HG03066 (cell line): ENCODE measurements around the gene TUFT1.
"Not testable (repeated sequence)": the region's sequence is repeated elsewhere in the genome, so short reads cannot be mapped to it uniquely, and the experiment has no call there.

Experiments
- ATAC-seq: cut with Tn5 transposase; IDR thresholded peaks from one replicate; pipeline ENCODE4 v1.9.1; 2021; ENCODE audit warnings: low read depth; ENCODE audit not compliant: unreplicated experiment

The TUFT1 gene

GRCh38 chr1:151574575-151575529, 34.7 kb downstream of the TUFT1 start:
- ATAC-seq: no peak

- ATAC-seq: no peak
Measured at GRCh38 chr1:151577173-151577572, 37.1 kb downstream of the TUFT1 start.

- no peak for ATAC-seq
Measured at GRCh38 chr1:151578941-151579340, 38.8 kb downstream of the TUFT1 start.

- ATAC-seq: no peak
Measured at GRCh38 chr1:151579436-151580225, 39.5 kb downstream of the TUFT1 start.

GRCh38 chr1:151581451-151581850, 41.3 kb downstream of the TUFT1 start:
- no peak for ATAC-seq

GRCh38 chr1:151581921-151582320, 41.8 kb downstream of the TUFT1 start:
- ATAC-seq: no peak

GRCh38 chr1:151583796-151584195, 43.7 kb downstream of the TUFT1 start:
- ATAC-seq: no peak

GRCh38 chr1:151584278-151584677, 44.2 kb downstream of the TUFT1 start:
- no peak for ATAC-seq

GRCh38 chr1:151584780-151585179, 44.7 kb downstream of the TUFT1 start:
- ATAC-seq: no peak

- no peak for ATAC-seq
Measured at GRCh38 chr1:151585622-151586021, 45.5 kb downstream of the TUFT1 start.

- no peak for ATAC-seq
Measured at GRCh38 chr1:151590961-151591360, 50.9 kb downstream of the TUFT1 start.

- ATAC-seq: no peak
Measured at GRCh38 chr1:151593730-151594129, 53.6 kb downstream of the TUFT1 start.

GRCh38 chr1:151594143-151594625, 54.1 kb downstream of the TUFT1 start:
- ATAC-seq: peak; percentile 56

- no peak for ATAC-seq
Measured at GRCh38 chr1:151596166-151596953, 56.3 kb downstream of the TUFT1 start.

GRCh38 chr1:151602550-151602949, 62.4 kb downstream of the TUFT1 start:
- ATAC-seq: not testable (repeated sequence)

- no peak for ATAC-seq
Measured at GRCh38 chr1:151604291-151604690, 64.2 kb downstream of the TUFT1 start.

- no peak for ATAC-seq
Measured at GRCh38 chr1:151606384-151606783, 66.3 kb downstream of the TUFT1 start.

GRCh38 chr1:151606857-151607256, 66.7 kb downstream of the TUFT1 start:
- no peak for ATAC-seq

GRCh38 chr1:151610142-151610541, 70.0 kb downstream of the TUFT1 start:
- no peak for ATAC-seq

- no peak for ATAC-seq
Measured at GRCh38 chr1:151611288-151611790, 71.2 kb downstream of the TUFT1 start.
